ENCODE data around the gene COX7B2.

The COX7B2 gene

DNA sequence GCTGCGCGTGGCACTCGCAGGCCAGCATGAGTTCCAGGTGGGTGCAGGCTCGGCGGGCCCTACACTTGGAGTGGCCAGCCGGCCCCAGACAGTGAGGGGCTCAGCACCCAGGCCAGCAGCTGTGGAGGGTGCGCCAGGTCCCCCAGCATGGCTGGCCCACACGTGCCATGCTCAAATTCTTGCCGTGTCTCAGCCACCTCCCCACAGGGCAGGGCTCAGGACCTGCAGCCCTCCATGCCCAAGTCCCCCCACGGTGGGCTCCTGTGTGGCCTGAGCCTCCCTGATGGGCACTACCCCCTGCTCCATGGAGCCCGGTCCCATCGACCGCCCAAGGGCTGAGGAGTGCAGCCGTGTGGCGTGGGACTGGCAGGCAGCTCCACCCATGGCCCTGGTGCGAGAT, 210.2 kb downstream of the COX7B2 start:
- no peak for FAIRE-seq

Measured in islet of Langerhans (tissue), 1 donor.